ENCODE data around the gene CYTH3. TPM values are rescaled to one million over a fixed set of nuclear protein-coding genes. Genes with fewer than 3 reads are reported as not detected.

CYTH3 gene
- 21.4 to 25.4 TPM (median 22.8 TPM) in 5 replicates for total RNA-seq (2022; extraction: Qiagen RNA extraction; ENCODE audit: low read depth)

DNA sequence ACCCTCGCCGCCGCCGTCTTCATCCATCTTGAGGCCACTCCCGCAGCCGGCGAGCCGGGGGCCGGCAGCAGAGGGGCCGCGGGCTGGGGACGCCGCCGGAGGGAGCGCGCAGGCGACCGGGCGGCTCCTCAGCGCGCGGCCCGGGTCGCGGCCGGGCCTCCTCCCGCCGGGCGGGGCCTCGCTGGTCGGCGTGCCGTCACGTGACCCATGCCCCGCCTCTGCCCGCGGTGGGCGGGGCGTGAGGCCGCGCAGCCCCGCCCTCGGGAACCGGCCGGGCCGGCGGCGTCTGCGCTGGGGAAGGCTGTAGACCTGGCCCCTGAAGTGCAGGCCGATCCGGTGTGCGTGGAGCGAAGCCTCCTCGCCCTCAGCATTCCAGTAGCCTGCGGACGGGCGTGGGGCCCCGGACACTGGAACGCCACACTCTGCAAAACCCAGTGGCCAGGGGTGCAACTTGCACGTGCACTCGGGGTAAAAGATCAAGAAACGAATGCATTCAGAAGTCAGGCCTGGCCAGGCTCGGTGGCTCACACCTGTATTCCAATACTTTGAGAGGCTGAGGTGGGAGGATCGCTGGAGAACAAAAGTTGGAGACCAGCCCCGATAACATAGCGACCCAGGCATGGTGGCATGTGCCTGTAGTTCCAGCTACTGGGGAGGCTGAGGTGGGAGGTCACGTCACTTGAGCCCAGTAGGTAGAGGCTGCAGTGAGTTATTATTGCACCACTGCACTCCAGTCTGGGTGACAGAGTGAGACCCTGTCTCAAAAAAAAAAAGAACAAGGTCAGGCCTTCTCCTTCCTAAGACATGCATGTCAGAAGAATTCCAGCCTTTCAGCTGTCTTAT, at the start of gene CYTH3:
Gene CYTH3 (minus strand): TSS at position 144 of the 843 bp plus-strand sequence. CDS start 117 bp downstream, at position 27.

Other genes with a start within 250 kb of the CYTH3 start
- gene ANKRD61, start 241.2 kb downstream of the CYTH3 start, total RNA-seq (2022; extraction: Qiagen RNA extraction; ENCODE audit: low read depth) = 0.50 to 0.99 TPM (median 0.78 TPM) in 5 replicates
- gene EIF2AK1, start 213.4 kb downstream of the CYTH3 start, total RNA-seq (2022; extraction: Qiagen RNA extraction; ENCODE audit: low read depth) = 56.2 to 87.6 TPM (median 81.8 TPM) in 5 replicates
- gene USP42, start 167.7 kb downstream of the CYTH3 start, total RNA-seq (2022; extraction: Qiagen RNA extraction; ENCODE audit: low read depth) = 7.1 to 8.8 TPM (median 8.7 TPM) in 5 replicates
- 14.0 to 21.3 TPM (median 15.8 TPM) in 5 replicates for gene FAM220A, start 76.3 kb upstream of the CYTH3 start, total RNA-seq (2022; extraction: Qiagen RNA extraction; ENCODE audit: low read depth)
- 311 to 407 TPM (median 388 TPM) in 5 replicates for gene RAC1, start 101.9 kb upstream of the CYTH3 start, total RNA-seq (2022; extraction: Qiagen RNA extraction; ENCODE audit: low read depth)
- gene DAGLB, start 175.3 kb upstream of the CYTH3 start, total RNA-seq (2022; extraction: Qiagen RNA extraction; ENCODE audit: low read depth) = 21.1 to 28.4 TPM (median 26.1 TPM) in 5 replicates
- gene KDELR2, start 211.5 kb upstream of the CYTH3 start, total RNA-seq (2022; extraction: Qiagen RNA extraction; ENCODE audit: low read depth) = 108 to 166 TPM (median 147 TPM) in 5 replicates

Measured in A549 treated with DMSO at 1 μM for 4 hours (cell line).